C4-2B (cell line): ENCODE results near the gene UNK.

ENCODE experiments used
- CTCF ChIP-seq: fragments of 450-650 bp; conservative IDR thresholded peaks from 2 replicates; pipeline ENCODE4 v1.5.1; 2017; ENCODE audit warnings: mild to moderate bottlenecking
- ZFX ChIP-seq: fragments of 450-650 bp; IDR thresholded peaks from 2 replicates; pipeline ENCODE4 v1.6.1; 2017

- TF ChIP-seq CTCF (no peak), ZFX (no peak)
These were observed 84.9 kb downstream of the UNK start for GRCh38 chr17:75869282-75870141.
